ENCODE results near the gene SEC16B.

The SEC16B gene

DNA sequence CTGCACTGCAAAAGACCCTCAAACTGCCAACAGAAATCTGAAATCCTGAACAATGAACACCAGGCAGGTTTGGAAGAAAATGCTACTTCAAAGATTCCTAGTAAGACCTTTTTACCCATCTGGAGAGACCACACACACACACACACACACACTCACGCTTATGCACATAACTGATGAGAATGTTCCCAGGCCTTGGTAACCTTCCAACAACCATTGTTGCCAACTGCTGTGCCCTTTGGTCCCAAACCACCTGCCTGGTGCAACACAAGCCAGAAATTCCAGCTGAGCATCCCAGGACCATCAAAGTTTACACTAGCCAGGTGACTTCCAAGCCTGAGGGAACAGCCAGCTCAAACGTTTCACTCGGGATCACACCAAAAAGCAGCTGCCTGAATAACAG, 56.9 kb downstream of the SEC16B start:
- DNase-seq (ENCODE audit: low read depth in 2 of 2): no peak

DNA sequence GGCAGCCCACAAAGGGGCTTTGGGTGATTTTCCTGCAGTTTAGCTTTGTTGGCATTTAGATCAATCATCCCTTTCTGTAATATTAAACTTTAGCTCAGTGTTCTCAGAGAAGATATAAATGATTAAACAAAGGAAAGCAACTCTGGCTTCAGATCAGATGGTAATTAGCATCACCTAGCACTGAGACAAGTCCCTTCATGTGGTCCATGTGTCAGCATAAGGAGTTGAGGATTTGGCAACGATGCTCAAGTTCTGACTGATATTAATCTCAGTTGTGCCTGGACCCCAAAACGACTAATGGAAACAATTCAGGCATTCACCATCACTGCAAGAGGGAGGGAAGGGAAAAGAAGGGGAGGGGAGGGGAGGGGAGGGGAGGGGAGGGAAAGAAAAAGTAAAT, 60.4 kb downstream of the SEC16B start:
- DNase-seq (ENCODE audit: low read depth in 2 of 2): no peak

DNA sequence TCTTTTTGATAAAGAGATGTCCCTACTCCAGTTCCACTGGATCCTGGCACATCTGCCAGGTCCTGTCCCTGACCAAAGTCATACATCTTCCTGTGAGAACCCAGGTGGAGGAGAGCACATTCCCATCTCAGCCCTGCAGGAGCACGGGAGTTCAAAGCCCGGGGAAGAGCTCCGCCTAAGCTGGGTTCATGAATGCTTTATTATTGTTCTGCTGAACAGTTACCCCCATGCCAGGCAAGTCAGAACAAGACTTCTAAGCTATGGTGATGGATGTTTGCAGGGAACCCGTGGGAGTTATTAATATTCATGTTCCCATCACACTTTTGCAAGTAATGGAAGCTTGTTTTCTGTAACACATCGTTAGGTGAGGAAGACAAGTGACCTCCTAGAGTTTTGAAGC, 62.9 kb downstream of the SEC16B start:
- no peak for DNase-seq (ENCODE audit: low read depth in 2 of 2)

DNA sequence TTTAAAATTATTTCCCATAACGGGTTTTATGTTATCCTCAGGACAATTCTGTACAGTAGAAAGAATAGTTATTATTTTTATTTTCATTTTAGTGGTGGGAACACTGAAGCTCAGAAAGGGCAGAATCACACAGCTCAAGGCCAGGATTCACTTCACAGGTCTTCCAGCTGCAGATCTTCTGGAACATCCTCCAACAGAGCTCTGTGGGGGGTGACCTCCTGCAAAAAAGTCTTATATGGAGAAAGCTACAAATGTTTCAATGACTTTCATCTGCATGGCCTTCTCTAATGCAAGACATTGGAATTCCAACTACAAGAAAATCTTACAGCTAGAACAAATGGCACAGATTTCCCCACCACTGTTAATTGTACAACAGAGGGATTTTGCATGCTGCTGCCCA, 64.2 kb downstream of the SEC16B start:
- DNase-seq (ENCODE audit: low read depth in 2 of 2): no peak

DNA sequence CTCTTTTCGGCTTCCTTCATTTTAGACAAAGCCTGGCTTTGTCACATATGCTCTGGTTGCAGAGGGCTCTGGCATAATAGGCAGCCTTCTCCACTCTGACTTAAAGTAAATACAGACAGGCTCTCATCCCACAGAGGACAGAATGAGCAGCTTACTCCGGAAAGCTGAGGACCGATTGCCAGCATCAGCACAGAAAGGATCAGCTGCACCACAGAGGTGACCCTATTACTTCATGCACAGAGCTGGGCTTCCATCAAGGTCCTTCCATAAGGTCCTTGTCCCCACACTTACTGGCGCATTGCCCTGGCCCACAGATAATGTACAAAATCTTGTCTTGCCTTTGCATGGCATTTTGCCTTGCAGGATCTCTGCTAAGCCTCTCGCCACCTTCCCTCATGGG, 67.6 kb downstream of the SEC16B start:
- no peak for DNase-seq (ENCODE audit: low read depth in 2 of 2)

DNA sequence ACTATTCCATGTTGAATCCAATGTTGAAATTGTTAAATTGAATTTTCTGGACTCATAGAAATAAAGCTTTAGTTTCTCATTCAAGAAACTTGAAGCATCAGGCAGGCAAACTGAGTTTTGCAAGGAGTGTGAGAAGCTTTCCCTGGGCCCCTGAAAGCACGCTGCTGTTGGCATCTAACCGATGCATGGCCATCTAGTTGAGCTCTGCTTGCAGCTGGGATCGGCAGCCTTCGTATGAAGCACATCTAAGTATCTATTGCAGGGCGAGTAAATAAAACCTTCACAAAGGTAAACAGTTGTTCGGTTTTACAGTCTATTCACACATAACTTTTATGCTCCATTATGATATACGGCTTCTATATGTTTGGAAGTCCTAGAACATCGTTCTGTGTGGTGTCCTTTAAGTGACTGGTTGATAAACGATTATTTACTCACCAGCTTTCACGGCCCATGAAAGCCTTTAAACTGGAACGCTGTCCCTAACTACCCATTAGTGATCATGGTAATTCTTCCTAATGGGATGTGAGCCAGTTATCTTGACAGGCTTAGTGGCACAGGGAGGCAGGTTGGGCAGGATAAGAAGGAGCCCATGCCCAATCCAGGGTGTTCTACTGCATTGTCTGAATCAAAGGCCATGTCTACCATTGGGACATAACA, 71.7 kb downstream of the SEC16B start:
- no peak for DNase-seq (ENCODE audit: low read depth in 2 of 2)

DNA sequence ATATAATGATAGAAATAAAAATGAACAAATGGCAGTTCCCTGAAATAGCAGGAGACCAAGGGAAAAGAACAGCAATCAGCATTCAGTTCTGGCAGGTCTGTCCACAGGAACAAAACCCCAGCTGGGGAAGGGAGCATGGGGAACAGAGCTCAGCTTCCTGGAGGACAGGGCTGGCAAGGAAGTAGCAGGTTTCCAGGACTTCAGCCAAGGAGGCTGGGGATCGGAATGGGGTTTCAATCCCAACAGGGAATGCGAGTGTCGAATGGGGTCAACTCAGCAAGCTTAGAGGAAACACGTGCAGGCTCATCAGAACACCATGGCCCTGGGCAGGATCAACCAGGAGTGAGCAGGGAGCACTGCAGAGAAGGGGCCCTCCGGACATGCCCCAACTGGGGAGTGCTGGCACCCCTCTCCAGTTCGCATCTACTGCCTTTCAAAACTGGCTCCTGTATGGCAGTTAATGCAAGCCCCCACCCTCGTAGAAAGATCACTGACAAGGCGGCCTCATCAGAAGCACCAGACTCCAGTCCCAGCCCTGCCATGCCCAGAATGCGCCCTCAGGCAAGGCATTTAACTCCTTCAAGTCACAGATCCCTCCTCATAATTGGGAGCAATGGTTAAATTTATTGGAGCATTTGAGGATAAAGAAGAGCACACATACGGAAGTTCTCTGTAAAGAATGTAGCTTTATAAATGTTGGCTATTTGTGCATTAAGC, 72.4 kb downstream of the SEC16B start:
- DNase-seq (ENCODE audit: low read depth in 2 of 2): no peak

Measured in stimulated activated CD4-positive, alpha-beta T cell treated with anti-CD3 and anti-CD28 coated beads, Interleukin-12 subunit alpha, Interleukin-12 subunit beta, amount 100 ng/mL, for 24 hours (primary cell).